IMR-90 (cell line): Measurements from ENCODE around the gene SCAMP1. TPM values are rescaled to one million over a fixed set of nuclear protein-coding genes. Genes with fewer than 3 reads are reported as not detected.

Experiments
- ATAC-seq: fragments of 200-7000 bp; cut with Tn5 transposase; 2 replicates; pipeline ENCODE4 v1.9.1; 2020; ENCODE audit warnings: low read depth, mild to moderate bottlenecking, moderate library complexity
- BruUV-seq: library from RNA; stranded (reverse); fragments of 400-500 nt; replicated peaks from 2 replicates; lab custom pipeline; 2021; lab: Mats Ljungman, UMichigan
- CTCF ChIA-PET: fragments of 300-600 bp; formaldehyde crosslinking; extraction: SDS; loops from one replicate; lab custom pipeline; 2021; ENCODE audit warnings: antibody characterized with exemption; lab: Yijun Ruan, JAX
- POLR2A ChIA-PET: fragments of 300-600 bp; sonication (Branson Sonifier 250); formaldehyde crosslinking; loops from one replicate; lab custom pipeline; 2022; ENCODE audit warnings: antibody characterized with exemption; ENCODE audit not compliant: unreplicated experiment; lab: Charles Lee
- DNase-seq: peaks from one replicate; pipeline ENCODE4 v3.0.0; 2013
- H2AFZ ChIP-seq: replicated peaks from 2 replicates; pipeline ENCODE3; 2013; ENCODE audit warnings: low read length, mild to moderate bottlenecking; ENCODE audit not compliant: poor library complexity
- H2AK5ac ChIP-seq: 2 replicates; pipeline ENCODE4 v1.6.1; 2013; ENCODE audit warnings: low read depth, low read length, inconsistent platforms
- H2AK9ac ChIP-seq: replicated peaks from 2 replicates; pipeline ENCODE3; 2013; ENCODE audit warnings: mild to moderate bottlenecking, low read depth, low read length, moderate library complexity; ENCODE audit not compliant: poor library complexity
- H2BK120ac ChIP-seq: 2 replicates; pipeline ENCODE4 v1.6.1; 2013; ENCODE audit warnings: low read depth, low read length, inconsistent platforms
- H2BK15ac ChIP-seq: 3 replicates; pipeline ENCODE4 v1.6.1; 2013; ENCODE audit warnings: low read depth, low read length, inconsistent platforms
- H2BK20ac ChIP-seq: 2 replicates; pipeline ENCODE4 v1.6.1; 2013; ENCODE audit warnings: low read depth, mild to moderate bottlenecking, inconsistent platforms, low read length, moderate library complexity
- H2BK5ac ChIP-seq: 2 replicates; pipeline ENCODE4 v1.6.1; 2013; ENCODE audit warnings: mild to moderate bottlenecking, low read depth, low read length, inconsistent platforms; ENCODE audit not compliant: poor library complexity, severe bottlenecking
- H3K14ac ChIP-seq: replicated peaks from 2 replicates; pipeline ENCODE4 v1.6.1; 2013; ENCODE audit warnings: low read depth, low read length, inconsistent platforms
- H3K18ac ChIP-seq: 2 replicates; pipeline ENCODE4 v1.6.1; 2013; ENCODE audit warnings: low read depth, low read length, control low read depth
- H3K23ac ChIP-seq: 2 replicates; pipeline ENCODE4 v1.6.1; 2013; ENCODE audit warnings: low read depth, low read length, inconsistent platforms
- H3K27ac ChIP-seq: 2 replicates; pipeline ENCODE4 v1.5.1; 2013; ENCODE audit warnings: mild to moderate bottlenecking, control low read depth, low read length; ENCODE audit not compliant: insufficient read depth
- H3K27me3 ChIP-seq: 2 replicates; pipeline ENCODE4 v1.6.1; 2013; ENCODE audit warnings: low read length; ENCODE audit not compliant: control insufficient read depth, insufficient read depth
- H3K36me3 ChIP-seq: 2 replicates; pipeline ENCODE4 v1.6.1; 2013; ENCODE audit warnings: low read length, mixed read lengths; ENCODE audit not compliant: control insufficient read depth, insufficient read depth
- H3K4ac ChIP-seq: 2 replicates; pipeline ENCODE4 v1.6.1; 2013; ENCODE audit warnings: low read depth, low read length, inconsistent platforms
- H3K4me1 ChIP-seq: 2 replicates; pipeline ENCODE4 v1.6.1; 2013; ENCODE audit warnings: low read length, mixed read lengths; ENCODE audit not compliant: control insufficient read depth, insufficient read depth
- H3K4me2 ChIP-seq: 2 replicates; pipeline ENCODE4 v1.6.1; 2013; ENCODE audit warnings: low read depth, mild to moderate bottlenecking, control low read depth, low read length, moderate library complexity
- H3K4me3 ChIP-seq: 2 replicates; pipeline ENCODE4 v1.5.1; 2013; ENCODE audit warnings: low read depth, mild to moderate bottlenecking, control low read depth, low read length, moderate library complexity; ENCODE audit not compliant: insufficient read depth
- H3K56ac ChIP-seq: 2 replicates; pipeline ENCODE4 v1.6.1; 2013; ENCODE audit warnings: low read length, inconsistent platforms; ENCODE audit not compliant: insufficient read depth; ENCODE audit errors: extremely low read depth
- H3K79me1 ChIP-seq, 2 experiments: 2 replicates each; pipeline ENCODE4 v1.6.1; 2013; ENCODE audit warnings: low read length in 2 of 2, inconsistent platforms in 1 of 2, low read depth in 1 of 2
- H3K9ac ChIP-seq: 2 replicates; pipeline ENCODE4 v1.6.1; 2013; ENCODE audit warnings: low read depth, low read length, control low read depth
- H3K9me1 ChIP-seq: 2 replicates; pipeline ENCODE4 v1.6.1; 2013; ENCODE audit warnings: low read length, inconsistent platforms; ENCODE audit not compliant: insufficient read depth
- H3K9me3 ChIP-seq: 2 replicates; pipeline ENCODE4 v1.6.1; 2013; ENCODE audit warnings: low read length; ENCODE audit not compliant: control insufficient read depth, insufficient read depth
- H4K20me1 ChIP-seq: 2 replicates; pipeline ENCODE4 v1.6.1; 2013; ENCODE audit warnings: low read length, inconsistent platforms; ENCODE audit not compliant: insufficient read depth
- H4K5ac ChIP-seq: 2 replicates; pipeline ENCODE4 v1.6.1; 2013; ENCODE audit warnings: mild to moderate bottlenecking, low read depth, low read length, control low read depth
- H4K8ac ChIP-seq, 2 experiments: 2 replicates each; pipeline ENCODE4 v1.6.1; 2013; ENCODE audit warnings: low read depth in 2 of 2, low read length in 2 of 2, control low read depth in 1 of 2, inconsistent platforms in 1 of 2
- H4K91ac ChIP-seq: 2 replicates; pipeline ENCODE4 v1.6.1; 2013; ENCODE audit warnings: low read depth, low read length, inconsistent platforms; ENCODE audit not compliant: insufficient read depth
- FOS ChIP-seq: fragments of 150-350 bp; IDR thresholded peaks from 2 replicates; pipeline ENCODE4 v1.6.1; 2016; ENCODE audit warnings: low read depth, low read length
- MAZ ChIP-seq: IDR thresholded peaks from 2 replicates; pipeline ENCODE4 v1.6.1; 2012; ENCODE audit warnings: low read depth, mild to moderate bottlenecking, low read length, improper control_type of control experiment, moderate library complexity, borderline replicate concordance
- RAD21 ChIP-seq: IDR thresholded peaks from 2 replicates; pipeline ENCODE4 v1.6.1; 2012; ENCODE audit warnings: low read length, improper control_type of control experiment
- RCOR1 ChIP-seq: IDR thresholded peaks from 2 replicates; pipeline ENCODE4 v1.6.1; 2012; ENCODE audit warnings: mild to moderate bottlenecking, low read length, improper control_type of control experiment; ENCODE audit not compliant: insufficient replicate concordance
- WGBS, 2 experiments: methylation state at CpG; one replicate each; pipeline versions ENCODE4 v1.1.5 to v1.1.7; 2013; ENCODE audit warnings: missing lambda C conversion rate in 2 of 2; ENCODE audit not compliant: insufficient read length in 1 of 2; ENCODE audit errors: extremely low coverage in 2 of 2; 5-methylcytosine and 5-hydroxymethylcytosine counted together
- dilution Hi-C: fragments of 300-500 bp; cut with HindIII; formaldehyde crosslinking; loops from one replicate; pipeline ENCODE4 v1.14.3; 2018; ENCODE audit warnings: low sequenced_read_pairs; ENCODE audit not compliant: unreplicated experiment
- in situ Hi-C: fragments of 300-500 bp; cut with MboI; formaldehyde crosslinking; loops from 3 replicates; pipeline ENCODE4 v1.14.3; 2019; ENCODE audit warnings: low sequenced_read_pairs, inconsistent platforms, mixed read lengths
- intact Hi-C: fragments of 100-400 bp; cut with micrococcal nuclease; formaldehyde crosslinking; loops from 2 replicates; pipeline ENCODE4 v1.10.0; 2022
- polyA plus RNA-seq, 3 experiments: library from polyadenylated mRNA; depleted of rRNA; stranded (reverse); fragments of >200 nt; gene quantifications; 2 replicates each; pipeline ENCODE4 v1.2.3, GENCODE V29; 2012; ENCODE audit warnings: low replicate concordance in 1 of 3
- total RNA-seq: library from RNA; depleted of rRNA; stranded (reverse); fragments of >200 nt; gene quantifications from 2 replicates; pipeline ENCODE4 v1.2.3, GENCODE V29; 2012
- TF ChIP-seq, protein P1 (sequence below): fragments of 150-350 bp; IDR thresholded peaks from 2 replicates; pipeline ENCODE4 v1.6.1; 2017; ENCODE audit warnings: mild to moderate bottlenecking, antibody characterized with exemption, low read length, low read depth

The SCAMP1 gene
- total and polyA plus RNA-seq, 2 of the 4 experiments (the other 2 are of a cell fraction): 13.5 to 114 TPM

DNA sequence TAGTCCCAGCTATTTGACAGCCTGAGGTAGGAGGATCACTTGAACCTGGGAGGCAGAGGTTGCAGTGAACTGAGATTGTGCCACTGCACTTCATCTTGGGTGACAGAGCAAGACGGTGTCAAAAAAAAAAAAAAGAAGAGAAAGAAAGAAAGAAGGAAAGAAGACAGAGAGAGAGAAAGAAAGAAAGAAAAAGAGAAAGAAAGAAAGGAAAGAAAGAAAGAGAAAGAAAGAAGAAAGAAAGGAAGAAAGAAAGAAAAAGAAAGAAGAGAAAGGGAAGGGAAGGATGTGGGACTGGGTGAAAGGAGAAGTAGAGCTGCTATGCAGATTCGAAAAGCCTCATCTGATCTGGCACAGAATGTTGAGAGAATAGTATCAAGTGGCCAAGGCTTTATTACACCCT, 23.7 kb upstream of the SCAMP1 start:
- dilution Hi-C loops: no loop called here
- Histone ChIP-seq H3K79me1 (no peaks in the 10 kb centered on the region), H3K56ac (no peak overlapping the region), H2BK120ac (no peak overlapping the region), H3K18ac (no peak overlapping the region), H3K27me3 (no peaks in the 10 kb centered on the region), H3K27ac (no peak overlapping the region), H3K14ac (no peak overlapping the region), H4K8ac (no peak overlapping the region), H2AFZ (no peak overlapping the region), H3K4me3 (no peak overlapping the region), H3K9ac (no peak overlapping the region), H2AK9ac (no peak overlapping the region), H3K9me3 (peaks cover 9% of the 10 kb centered on the region), H4K91ac (no peak overlapping the region), H4K5ac (no peak overlapping the region), H3K23ac (no peak overlapping the region), H3K4me2 (no peak overlapping the region), H2BK15ac (no peak overlapping the region), H3K9me1 (0 out of 2 replicates have a peak, but pooled peaks cover 2% of the 10 kb centered on the region), H3K4me1 (peaks cover 2% of the 10 kb centered on the region; the same call in 1 of the 2 replicates), H4K20me1 (no peaks in the 10 kb centered on the region), H3K4ac (no peak overlapping the region), H2AK5ac (no peak overlapping the region), H2BK5ac (no peak overlapping the region), H3K36me3 (no peaks in the 10 kb centered on the region), H2BK20ac (no peak overlapping the region)
- ChIA-PET CTCF (no interaction called here), POLR2A (no interaction called here)
- no peak for TF ChIP-seq MAZ
- TF ChIP-seq FOS: no peak
- TF ChIP-seq, protein P1, sequence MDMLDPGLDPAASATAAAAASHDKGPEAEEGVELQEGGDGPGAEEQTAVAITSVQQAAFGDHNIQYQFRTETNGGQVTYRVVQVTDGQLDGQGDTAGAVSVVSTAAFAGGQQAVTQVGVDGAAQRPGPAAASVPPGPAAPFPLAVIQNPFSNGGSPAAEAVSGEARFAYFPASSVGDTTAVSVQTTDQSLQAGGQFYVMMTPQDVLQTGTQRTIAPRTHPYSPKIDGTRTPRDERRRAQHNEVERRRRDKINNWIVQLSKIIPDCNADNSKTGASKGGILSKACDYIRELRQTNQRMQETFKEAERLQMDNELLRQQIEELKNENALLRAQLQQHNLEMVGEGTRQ: no peak
- TF ChIP-seq RCOR1: no peak
- TF ChIP-seq RAD21: no peak
- in situ Hi-C loops: no loop called here
- no TSS peak for BruUV-seq
- DNase-seq: no peak
- intact Hi-C loops: no loop called here
- 80% methylated on average over 1 of the region's 2 CpGs; no CpG with 5 or more reads in 1 of the 2 experiments for WGBS, 2 experiments
- ATAC-seq: no peak
